Renal cortex interstitium (tissue), 11 donors: ENCODE results near the gene SATB1. TPM values are rescaled to one million over a fixed set of nuclear protein-coding genes. Genes with fewer than 3 reads are reported as not detected.

Source experiments
- DNase-seq, 11 donors: peaks; one replicate each; pipeline ENCODE4 v3.0.0-alpha.2; 2013; ENCODE audit warnings: low read depth in 9 of 11, low spot score in 4 of 11; ENCODE audit errors: extremely low read depth in 1 of 11
- polyA plus RNA-seq, 3 donors: library from polyadenylated mRNA; unstranded; fragments of 120-200 nt; gene quantifications; one replicate each; pipeline ENCODE4 v1.2.1, GENCODE V29; 2013; ENCODE audit not compliant: insufficient read length in 3 of 3

Gene SATB1
- polyA plus RNA-seq, 3 donors = 37.2 to 44.7 (median 42.9) TPM

DNA sequence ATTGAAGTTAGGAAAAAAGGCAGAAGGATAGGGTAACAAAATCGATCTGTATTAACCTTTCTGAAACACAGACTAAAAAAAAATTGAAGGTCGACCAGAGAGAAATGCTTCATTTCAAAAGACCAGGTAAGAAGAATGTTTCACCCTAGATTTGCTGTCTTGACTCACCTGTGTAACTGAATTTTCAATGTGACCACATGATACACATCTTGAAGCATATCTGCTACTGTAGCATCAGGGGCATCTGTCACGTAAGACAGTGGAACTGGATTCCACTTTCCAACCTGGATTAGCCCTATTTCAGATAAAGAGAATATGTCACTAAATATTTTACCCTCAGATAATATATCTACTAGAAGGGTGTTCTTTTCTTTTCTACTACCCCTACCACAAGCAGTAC, 9.3 kb downstream of the SATB1 start:
- DNase-seq = no peak

DNA sequence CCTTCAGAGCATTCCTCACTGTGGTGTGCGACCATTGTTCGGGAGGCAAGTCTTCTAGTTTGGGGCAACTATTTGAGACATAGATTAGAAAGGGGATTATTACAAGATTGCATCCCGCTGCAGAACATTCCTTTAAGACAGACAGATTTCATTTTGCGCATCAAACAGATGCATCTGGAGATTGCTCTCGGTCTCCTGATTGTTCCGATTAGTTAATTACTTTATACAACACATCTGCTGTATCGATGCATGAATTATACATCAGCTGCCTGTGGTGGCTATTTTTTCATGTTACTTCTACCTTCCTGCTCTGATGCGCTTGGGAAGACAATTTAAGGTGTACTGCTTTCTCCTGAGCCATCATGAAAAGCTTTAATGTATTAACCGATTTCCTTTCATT, 10.0 kb downstream of the SATB1 start:
- no peak for DNase-seq

DNA sequence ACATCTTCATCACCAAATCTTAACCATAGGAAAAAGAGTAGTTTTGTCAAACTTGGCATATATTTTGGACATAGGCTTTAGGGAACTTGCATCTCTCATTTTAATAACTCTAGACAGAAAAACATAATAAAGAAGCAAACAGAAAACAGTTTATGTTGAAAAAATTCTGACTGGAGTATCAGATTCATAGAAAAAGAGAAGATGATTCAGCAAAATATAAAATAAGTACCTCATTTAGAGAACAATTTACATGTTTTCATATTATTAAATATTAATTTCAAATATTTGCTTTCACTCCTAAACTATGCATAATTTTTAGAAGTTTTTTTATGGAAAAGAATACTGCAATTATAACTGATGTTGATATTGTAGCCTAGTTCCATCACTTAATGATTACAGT, 12.5 kb downstream of the SATB1 start:
- no peak for DNase-seq

DNA sequence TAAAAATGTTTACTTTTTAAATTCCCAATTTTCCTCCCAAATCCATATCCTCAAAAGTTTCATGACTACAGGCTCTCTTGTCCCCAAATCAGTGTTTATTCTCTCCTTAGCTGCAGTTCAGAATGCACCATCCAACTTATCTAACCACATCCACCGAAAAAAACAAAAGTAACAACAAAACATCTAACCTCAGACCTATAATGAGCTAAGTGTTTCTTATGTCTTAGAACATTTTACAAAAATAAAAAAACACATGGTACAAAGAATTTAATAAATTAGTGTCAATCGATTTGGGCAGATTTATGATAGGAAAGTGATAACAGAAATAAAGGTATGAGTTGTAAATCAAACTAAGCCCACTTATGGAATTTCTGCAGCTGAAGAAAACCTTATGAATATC, 13.6 kb downstream of the SATB1 start:
- DNase-seq = no peak

DNA sequence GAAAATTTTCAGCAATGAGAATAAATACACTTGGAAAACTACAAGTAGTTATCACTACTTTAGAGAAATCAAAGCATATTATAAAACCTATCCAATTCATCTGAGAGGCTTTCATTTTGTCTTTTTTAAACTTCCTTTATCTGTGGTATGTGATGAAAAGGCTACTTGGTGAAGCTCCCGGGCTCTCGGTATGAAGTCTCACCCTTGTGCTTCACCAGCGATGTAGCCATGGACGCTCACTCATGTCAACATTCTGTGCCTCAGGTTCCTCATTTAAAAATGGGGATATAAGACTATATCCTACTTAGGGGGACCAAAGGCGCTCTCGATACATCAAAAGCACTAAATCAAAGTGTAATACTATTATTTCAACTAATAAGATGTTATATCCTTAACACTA, 14.9 kb downstream of the SATB1 start:
- no peak for DNase-seq

DNA sequence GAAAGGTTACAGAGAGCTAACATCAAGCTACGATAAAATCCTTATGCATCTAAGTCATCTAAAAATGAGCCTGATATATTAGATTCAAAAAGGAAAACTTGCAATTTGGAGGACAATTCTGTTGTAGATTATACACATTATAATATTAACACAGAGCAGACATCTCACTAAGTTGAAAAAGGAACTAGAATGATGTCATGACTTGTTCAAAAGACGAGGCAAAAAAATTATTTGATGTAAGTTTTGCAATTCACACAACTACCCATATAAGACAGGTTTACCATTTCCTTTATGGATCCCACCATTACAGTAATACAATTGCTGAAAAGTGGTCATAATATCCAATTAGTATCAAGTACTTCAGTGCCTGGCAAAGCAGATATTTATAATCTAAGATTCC, 15.9 kb downstream of the SATB1 start:
- no peak for DNase-seq

DNA sequence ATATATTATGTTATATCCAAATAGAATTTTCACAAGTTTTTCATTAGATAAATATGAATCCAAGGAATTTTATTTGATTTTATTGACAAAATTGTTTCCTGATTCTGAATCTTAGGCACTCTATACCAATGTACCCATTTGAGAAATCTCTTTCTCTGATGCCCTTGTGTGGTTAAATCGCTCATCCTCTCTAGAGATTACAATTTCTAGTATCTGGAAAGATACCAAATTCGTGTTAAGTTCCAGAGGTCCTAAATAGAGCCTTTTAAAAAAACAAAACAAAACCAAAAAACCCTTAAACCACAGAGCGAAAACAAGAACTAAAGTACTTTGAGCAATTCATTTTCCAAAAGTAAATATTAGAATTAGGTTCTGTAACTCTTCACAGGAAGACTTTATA, 20.0 kb downstream of the SATB1 start:
- no peak for DNase-seq

DNA sequence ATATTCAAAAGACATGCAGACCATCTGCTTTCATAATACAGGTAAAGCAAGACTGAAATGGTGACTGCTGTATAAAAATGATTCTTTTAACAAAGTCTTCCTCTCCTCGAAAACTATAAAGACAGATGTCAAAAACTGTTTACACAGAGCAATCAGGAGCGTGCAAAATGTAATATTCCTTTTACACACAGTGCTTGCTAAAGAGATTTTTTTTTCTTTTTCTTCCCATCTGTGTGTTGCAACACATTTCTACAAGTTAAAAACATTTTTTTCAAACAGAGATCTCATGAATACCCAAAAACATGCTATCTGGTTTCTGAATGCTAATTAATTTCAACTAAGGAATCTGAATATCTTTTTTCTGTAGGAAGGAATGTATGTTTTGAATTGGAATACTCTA, 22.1 kb downstream of the SATB1 start:
- no peak for DNase-seq

DNA sequence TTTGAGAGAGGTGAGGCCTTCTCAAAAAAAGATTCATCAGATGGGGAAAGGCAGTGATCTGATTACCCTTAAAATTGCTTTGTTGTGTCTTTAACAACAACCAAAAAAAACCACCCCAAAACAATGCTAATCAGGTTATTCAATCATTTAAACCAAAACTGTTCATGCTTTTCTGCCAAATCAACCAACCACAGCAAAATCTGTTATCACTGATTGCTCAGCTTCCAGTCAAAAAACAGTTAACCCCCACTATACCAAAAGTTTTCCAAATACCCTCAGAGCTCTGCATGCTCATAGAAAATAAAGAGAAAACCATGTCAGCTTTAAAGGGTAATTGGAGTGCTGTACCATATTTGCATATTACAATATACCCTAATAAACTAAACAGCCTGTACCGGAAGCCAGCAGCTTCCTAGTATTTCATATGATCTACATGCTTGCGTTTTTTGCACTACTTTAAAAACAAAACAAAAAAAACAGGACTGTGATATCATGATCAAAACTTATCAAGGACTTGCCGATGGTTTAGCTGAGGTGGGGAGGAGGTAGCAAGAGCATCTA, 22.8 kb downstream of the SATB1 start:
- DNase-seq = no peak

DNA sequence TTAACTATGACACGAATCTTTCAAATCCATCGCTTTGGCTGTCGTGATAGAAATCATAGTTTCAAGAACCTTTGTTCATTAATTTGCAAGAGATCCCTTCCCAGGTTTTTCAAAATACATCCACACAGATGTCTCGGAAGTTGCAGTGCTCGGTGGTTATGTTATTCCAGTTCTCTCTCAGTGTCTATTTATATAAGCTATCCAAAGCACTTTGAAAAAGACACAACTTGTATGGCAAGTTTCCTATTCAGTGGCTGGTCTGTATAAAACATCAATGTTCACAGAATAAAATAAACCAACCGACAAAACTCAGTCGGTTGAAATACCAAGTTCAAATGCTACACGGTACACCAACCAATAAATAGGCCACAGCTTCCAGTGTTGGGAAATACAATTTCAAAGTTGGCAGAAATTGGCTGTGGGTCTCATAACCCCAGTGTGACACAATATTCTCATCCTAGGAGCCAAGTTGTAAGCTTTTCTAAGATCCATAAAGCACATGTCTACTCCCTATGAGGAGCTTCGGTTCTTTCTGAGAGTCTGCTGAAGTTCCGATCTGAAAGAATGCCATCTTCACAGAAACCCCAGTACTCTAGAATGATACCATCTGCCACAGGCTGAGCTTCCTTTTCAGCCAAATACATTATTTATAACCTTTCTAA, 23.7 kb downstream of the SATB1 start:
- no peak for DNase-seq

DNA sequence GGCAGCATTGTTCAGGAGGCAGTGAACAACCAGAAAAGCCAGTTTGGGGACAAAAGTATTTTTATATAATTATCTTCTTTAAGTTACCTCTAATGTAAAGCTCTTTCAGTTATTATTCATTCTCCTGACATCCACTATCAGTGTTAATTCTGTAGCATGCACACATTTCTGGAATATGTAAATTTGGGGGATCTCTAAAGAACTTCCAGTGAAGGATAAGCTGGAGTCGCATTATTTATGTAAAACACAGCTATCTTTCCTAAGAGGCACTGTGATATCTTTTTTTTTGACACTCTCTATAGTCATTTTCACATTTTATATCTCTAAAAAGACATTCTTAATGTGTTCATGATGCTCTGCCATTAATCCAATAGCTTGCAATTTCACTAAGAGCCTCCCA, 26.7 kb downstream of the SATB1 start:
- no peak for DNase-seq

DNA sequence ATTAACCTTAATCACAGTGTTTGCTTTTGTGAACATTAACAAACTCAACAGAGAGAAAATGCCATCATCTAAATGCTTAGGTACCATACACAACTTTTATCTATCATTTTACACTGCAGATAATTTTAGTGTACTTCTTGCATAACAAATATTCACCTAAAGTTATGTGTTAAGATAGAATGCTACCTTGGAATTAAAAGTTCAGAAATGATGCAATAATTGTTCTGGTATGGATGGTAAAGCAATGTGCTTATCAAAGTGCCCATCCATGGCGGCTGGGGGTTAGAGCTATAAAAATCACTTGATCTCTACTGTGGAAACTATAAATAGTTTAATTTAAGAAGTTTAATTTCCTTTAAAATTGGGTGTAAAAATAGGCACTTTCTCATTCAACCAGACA, 28.7 kb downstream of the SATB1 start:
- no peak for DNase-seq

DNA sequence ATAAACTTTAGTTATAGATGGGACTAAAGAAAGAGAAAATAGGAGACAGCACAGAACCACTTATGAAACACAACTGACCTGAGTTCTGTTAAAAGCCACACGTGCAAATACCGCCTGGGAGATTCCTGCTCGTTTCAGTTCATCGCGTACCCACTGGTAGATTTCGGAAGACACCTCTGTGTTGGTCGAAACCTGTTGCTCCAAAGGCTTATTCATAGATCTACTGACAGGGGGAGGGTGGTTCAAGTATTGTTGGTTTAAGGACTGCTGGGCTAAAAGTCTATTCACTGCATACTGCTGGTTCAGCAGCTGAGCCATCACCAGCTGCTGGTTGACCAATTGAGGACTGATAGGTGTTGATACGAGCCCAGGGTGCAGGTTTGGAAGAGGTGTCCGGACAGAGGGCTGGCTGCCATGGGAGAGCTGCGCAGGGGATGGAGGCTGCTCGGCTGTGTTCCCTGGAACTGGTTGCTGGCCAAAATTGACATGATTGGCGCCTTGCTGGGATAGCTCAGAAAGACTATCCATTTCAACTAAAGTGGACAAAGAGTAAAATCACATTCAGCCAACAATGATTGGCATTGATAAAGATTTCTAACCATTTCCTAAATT, 30.6 kb downstream of the SATB1 start:
- no peak for DNase-seq

DNA sequence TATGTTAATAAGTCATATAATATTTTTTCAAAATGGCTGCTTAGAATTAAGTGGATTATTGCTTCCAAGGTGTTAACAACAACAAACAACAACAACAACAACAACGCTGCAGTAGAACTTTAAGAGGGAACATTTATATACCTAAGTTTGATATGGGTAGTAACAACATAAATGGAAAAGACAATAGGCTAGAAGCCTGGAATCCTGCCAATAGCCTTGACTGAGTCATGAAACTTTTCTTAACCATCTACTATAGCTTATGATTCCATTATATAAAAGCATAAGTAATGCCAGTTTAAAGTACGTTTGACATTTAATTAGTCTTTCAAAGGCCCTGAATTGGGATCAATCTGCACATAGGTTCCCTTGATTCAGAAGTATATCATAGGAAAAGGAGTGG, 31.2 kb downstream of the SATB1 start:
- DNase-seq = no peak

DNA sequence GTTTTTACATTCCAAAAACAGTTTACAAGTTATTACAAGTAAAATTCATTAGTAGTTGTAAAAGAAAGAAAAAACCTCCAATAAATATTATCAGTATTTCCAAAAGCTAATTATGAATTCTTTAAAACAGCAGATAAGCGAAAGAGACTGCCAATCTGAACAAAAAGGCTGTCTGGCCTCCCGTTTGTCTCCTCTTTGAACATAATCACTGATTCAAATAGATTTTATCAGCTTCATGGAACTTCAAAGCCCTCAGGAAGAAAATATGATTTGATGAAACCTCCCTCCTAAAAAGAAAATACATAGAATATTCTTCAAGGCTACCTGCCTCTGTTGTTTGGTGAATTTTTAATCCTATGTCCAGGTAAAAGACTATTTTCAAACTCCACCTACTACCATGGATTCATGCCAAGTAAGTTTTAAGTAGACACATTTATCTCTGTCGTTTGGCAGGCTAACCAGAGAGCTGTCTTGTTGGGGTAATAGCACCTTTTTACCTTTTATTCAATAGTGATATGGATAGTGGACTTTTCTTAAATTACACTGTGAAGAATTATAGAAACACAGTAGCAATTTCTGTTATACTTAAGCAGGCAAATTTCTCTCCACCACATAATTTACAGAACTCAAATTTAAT, 35.0 kb downstream of the SATB1 start:
- DNase-seq = no peak

DNA sequence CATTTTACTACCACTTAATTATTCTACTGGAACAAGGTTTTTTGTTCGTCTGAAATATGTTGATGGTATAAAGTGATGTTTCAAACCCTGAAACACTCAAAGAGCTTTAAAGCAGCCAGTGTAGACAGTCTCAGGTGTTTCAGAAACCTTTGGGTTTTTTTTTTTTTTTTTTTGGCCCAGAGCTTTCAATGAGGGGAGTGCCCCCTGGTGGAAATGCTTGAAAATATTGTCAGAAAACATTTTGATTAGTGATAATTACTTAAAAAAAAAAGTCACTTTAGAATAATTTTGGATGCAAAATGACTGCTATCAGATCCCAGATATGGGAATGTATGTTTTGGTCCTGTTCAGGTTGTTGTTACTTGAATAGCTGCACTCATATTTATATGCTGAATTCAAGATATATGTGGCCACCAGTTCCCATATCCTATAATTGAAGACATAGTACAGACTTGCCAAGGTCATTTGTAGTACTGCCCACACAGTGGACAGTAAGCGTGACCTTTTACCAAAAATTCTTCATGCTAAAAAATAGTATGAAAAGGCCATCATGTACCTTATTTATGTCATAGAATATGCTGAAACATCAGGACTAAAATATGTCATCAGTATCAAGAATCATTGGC, 35.9 kb downstream of the SATB1 start:
- peak in 3 of 11 donors; percentile 6 to 11 (median 8) for DNase-seq

DNA sequence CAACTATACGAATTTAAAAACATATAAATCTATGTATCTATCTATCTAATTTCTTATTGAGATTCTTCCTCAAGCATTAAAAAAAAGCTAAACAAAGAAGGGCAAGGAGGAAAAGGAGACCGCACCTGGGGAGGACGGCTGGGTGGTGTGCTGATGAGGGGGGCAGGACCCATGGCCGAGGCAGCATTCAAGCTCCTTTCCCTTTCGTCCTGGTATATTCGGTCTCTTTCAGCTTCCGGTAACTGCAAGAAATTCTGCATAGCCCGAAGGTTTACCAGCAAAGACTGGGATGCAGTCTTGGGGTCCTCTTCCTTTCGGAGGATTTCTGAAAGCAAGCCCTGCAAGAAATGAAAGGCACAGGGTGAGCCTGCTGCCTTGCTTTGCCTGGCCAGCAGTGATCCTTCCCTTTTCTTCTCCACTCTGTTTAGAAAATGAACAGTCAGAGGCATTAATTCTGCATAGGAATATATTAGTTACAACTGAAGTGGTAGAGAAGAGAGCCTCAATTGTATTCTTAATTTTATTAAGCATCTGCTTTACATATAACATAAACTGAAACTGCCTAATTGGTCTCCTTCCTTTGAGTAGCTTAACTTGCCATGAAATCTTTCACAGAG, 38.8 kb downstream of the SATB1 start:
- no peak for DNase-seq

DNA sequence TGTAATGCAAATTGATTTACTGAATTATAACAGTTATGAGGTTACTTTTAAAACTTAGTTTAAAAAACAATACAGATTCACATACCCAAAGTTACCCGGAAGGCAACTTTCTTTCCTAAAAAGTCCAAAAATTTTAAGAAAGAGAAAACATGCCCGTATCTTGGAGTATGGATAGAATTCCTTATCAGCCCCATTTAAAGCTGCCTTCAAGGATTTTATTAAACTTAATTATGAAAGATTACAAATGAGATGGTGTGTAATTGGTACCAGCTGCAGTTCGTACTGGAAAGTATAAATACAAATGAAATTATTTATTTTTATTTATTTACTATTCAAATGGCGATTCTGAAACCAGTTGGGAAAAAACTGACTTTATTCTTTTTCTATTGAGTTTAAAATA, 39.4 kb downstream of the SATB1 start:
- no peak for DNase-seq

DNA sequence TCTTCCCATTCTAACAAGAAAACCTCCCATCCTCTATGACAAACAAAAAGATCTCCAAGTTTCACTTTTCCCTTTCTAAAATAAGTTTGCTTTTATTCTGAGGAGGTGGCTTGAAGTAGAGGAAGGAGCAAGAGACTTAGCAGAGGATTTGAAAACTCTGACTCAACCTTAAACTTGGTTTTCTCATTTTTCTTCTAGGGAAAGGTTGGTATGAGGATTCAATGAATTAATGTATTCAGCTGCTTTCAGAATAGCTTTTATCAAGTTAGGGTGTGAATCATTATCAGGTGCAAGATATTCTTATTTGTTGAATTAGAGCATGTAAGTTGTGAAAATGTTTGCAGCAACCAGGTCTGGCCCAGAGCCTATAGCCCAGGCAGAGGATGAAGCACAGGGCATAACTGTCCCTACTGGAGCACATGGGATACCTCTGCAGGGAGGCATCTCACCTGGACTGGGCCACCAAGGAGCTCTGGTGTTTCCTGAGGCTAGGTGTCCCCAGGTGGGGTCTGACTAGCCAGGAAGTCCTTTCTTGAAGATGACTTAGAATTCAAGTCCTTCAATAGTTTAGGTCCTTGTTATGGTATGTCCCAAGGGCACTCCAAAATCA, 42.3 kb downstream of the SATB1 start:
- DNase-seq = no peak
